Measurements from ENCODE around the gene SOX6. TPM values are rescaled to one million over a fixed set of nuclear protein-coding genes. Genes with fewer than 3 reads are reported as not detected.

SOX6 gene
- total and polyA plus RNA-seq, 2 donors (not counting 3 experiments of a cell fraction or from before 2014, with no cell fraction given) = 0.14 to 3.7 TPM

GRCh38 chr11:16397390-16397789, 41.0 kb upstream of the SOX6 start:
- CTCF ChIA-PET = no interaction called here
- FAIRE-seq = no peak

More at GRCh38 chr11:16397390-16397789, 41.0 kb upstream of the SOX6 start:
- intact Hi-C loops (cut with micrococcal nuclease) (no loop called here), dilution Hi-C loops (cut with MboI; ENCODE audit: extremely low pct_ligation_motif_present, low sequenced_read_pairs) (no loop called here)
- no peak overlapping the region for H3K27ac ChIP-seq (ENCODE audit: insufficient read depth, low read depth, low read length)
- H3K4me2 ChIP-seq (ENCODE audit: insufficient read depth, low read length) = no peak overlapping the region
- no peak overlapping the region for H3K4me3 ChIP-seq (replicated peaks in 1 of 3; ENCODE audit: insufficient read depth in 1 of 3, low read depth in 1 of 3, low read length in 3 of 3)
- no peaks in the 10 kb centered on the region for H3K36me3 ChIP-seq (ENCODE audit: control insufficient read depth in 2 of 2, extremely low read depth in 1 of 2, insufficient read depth in 2 of 2, low read length in 2 of 2)
- POLR2A ChIA-PET = no interaction called here
- H3K9me1 ChIP-seq (replicated peaks; ENCODE audit: control insufficient read depth, extremely low read depth, insufficient read depth, low read length) = no peaks in the 10 kb centered on the region
- no peak overlapping the region for H2AFZ ChIP-seq (ENCODE audit: low read depth, low read length)
- no TSS peak for BruUV-seq (replicated peaks)
- no peaks in the 10 kb centered on the region for H4K20me1 ChIP-seq (replicated peaks; ENCODE audit: control insufficient read depth, extremely low read depth, insufficient read depth, low read length)
- H3K4me1 ChIP-seq (ENCODE audit: control insufficient read depth, extremely low read depth, insufficient read depth, low read length) = no peaks in the 10 kb centered on the region
- DNase-seq (ENCODE audit: low read depth, low spot score) = no peak
- no peaks in the 10 kb centered on the region for H3K9me3 ChIP-seq (replicated peaks; ENCODE audit: control insufficient read depth, insufficient read depth, low read length)
- H3K9ac ChIP-seq (replicated peaks; ENCODE audit: extremely low read depth, insufficient read depth, low read length) = no peak overlapping the region
- H3K79me2 ChIP-seq (ENCODE audit: control insufficient read depth, insufficient read depth, low read length) = no peaks in the 10 kb centered on the region
- TF ChIP-seq POLR2A (IDR thresholded peaks at IDR 0.05; ENCODE audit: low read depth, low read length) (no peak), GATA2 (IDR thresholded peaks at IDR 0.05; ENCODE audit: insufficient read depth, insufficient read length, low read depth, low read length) (no peak), FOS (IDR thresholded peaks at IDR 0.05; ENCODE audit: borderline replicate concordance, insufficient read depth, low read length) (no peak), POLR2AphosphoS5 (IDR thresholded peaks at IDR 0.05; ENCODE audit: insufficient read depth, low read depth, low read length) (no peak), JUN (IDR thresholded peaks at IDR 0.05; ENCODE audit: borderline replicate concordance, insufficient read depth, insufficient read length, low read depth) (no peak), EZH2 (IDR thresholded peaks at IDR 0.05; ENCODE audit: borderline replicate concordance, low read depth, low read length, severe bottlenecking) (no peak), MYC (IDR thresholded peaks at IDR 0.05; ENCODE audit: low read depth, low read length) (no peak)
- TF ChIP-seq, protein P1, sequence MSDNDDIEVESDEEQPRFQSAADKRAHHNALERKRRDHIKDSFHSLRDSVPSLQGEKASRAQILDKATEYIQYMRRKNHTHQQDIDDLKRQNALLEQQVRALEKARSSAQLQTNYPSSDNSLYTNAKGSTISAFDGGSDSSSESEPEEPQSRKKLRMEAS (IDR thresholded peaks at IDR 0.05; ENCODE audit: insufficient read depth, insufficient read length) = no peak
- TF ChIP-seq, protein P2, sequence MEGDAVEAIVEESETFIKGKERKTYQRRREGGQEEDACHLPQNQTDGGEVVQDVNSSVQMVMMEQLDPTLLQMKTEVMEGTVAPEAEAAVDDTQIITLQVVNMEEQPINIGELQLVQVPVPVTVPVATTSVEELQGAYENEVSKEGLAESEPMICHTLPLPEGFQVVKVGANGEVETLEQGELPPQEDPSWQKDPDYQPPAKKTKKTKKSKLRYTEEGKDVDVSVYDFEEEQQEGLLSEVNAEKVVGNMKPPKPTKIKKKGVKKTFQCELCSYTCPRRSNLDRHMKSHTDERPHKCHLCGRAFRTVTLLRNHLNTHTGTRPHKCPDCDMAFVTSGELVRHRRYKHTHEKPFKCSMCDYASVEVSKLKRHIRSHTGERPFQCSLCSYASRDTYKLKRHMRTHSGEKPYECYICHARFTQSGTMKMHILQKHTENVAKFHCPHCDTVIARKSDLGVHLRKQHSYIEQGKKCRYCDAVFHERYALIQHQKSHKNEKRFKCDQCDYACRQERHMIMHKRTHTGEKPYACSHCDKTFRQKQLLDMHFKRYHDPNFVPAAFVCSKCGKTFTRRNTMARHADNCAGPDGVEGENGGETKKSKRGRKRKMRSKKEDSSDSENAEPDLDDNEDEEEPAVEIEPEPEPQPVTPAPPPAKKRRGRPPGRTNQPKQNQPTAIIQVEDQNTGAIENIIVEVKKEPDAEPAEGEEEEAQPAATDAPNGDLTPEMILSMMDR (IDR thresholded peaks at IDR 0.05; ENCODE audit: extremely low read depth in 1 of 2, insufficient read depth in 1 of 2, low read depth in 1 of 2, low read length in 2 of 2) = no peak
- H3K27me3 ChIP-seq (ENCODE audit: control insufficient read depth in 2 of 2, insufficient read depth in 2 of 2, low read length in 2 of 2) = no peaks in the 10 kb centered on the region
